HG03039 (cell line): ENCODE measurements around the gene ATP8B2.
"Not testable (repeated sequence)": the region's sequence is repeated elsewhere in the genome, so short reads cannot be mapped to it uniquely, and the experiment has no call there.

ENCODE experiments used
- ATAC-seq: cut with Tn5 transposase; IDR thresholded peaks from one replicate; pipeline ENCODE4 v1.9.1; 2021; ENCODE audit warnings: mild to moderate bottlenecking, moderate library complexity; ENCODE audit not compliant: unreplicated experiment

ATP8B2 gene

GRCh38 chr1:154324669-154325582, at the start of gene ATP8B2:
TSS of gene ATP8B2 (plus strand) at chr1:154325525. CDS start at chr1:154328142, 2,617 bp downstream.
- peak; percentile 40 for ATAC-seq

GRCh38 chr1:154276797-154277196, 48.5 kb upstream of the ATP8B2 start:
- ATAC-seq, result no peak

- not testable (repeated sequence) for ATAC-seq
Measured at GRCh38 chr1:154287591-154287990, 37.7 kb upstream of the ATP8B2 start.

DNA sequence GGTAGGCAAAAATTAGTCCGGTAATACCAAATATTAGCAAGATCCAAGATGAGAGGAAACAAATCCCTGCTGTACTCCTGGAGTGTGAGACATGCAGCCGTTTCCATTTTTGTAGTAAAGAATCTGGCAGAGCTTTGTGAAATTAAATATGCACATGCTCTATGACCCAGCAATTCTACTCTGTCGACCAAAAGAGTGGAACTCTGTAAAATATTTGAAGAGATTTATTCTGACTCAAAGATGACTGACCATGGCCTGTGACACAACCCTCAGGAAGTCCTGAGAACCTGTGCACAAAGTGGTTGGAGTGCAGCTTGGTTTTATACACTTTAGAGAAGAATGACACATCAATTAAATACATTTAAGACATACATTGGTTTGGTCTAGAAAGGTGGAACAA, 36.7 kb upstream of the ATP8B2 start:
- no peak for ATAC-seq

GRCh38 chr1:154290921-154291320, 34.4 kb upstream of the ATP8B2 start:
- no peak for ATAC-seq

DNA sequence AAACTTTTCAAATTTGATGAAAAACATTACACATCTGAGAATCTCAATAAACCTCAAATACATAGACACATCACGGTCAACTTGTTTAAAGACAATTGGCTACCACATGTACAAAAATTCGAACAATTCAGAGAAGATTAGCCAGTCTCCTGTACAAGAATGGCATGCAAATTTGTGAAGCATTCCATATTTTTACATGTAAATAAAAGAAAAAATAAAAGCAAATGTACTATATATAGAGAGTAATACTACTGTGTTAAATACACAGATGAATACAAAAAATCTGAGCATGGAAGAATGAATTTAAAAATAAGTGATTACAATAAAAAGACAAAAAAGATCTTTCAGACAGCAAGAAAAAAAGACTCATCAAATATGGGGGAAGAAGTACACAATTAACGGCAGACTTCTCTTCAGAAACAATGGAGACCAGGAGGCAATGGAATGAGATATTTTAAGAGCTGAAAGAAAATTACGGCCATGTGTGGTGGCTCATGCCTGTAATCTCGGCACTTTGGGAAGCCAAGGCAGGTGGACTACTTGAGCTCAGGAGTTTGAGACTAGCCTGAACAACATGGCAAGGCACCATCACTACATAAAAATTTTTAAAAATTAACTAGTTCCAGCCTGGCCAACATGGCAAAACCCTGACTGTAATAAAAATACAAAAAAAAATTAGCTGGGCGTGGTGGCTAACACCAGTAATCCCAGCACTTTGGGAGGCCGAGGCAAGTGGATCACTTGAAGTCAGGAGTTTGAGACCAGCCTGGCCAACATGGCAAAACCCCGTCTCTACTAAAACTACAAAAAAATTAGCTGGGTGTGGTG, 29.7 kb upstream of the ATP8B2 start:
- no peak for ATAC-seq

DNA sequence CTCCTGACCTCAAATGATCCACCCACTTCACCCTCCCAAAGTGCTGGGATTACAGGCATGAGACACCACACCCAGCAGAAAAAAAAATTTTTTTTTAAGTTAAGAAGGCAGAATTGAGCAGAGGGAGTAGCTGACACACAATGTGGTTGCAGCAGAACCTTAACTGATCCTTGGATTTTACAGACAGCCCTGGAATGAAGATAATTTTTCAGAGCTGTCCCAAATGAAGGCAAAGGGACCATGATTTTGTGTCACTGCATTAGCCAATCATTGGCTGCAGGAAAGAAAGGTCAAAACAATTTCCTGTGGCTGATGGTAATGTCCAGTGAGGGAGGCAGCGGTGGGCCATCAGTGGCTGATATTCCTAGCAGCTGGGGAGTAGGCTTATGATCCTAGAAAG, 23.7 kb upstream of the ATP8B2 start:
- no peak for ATAC-seq

DNA sequence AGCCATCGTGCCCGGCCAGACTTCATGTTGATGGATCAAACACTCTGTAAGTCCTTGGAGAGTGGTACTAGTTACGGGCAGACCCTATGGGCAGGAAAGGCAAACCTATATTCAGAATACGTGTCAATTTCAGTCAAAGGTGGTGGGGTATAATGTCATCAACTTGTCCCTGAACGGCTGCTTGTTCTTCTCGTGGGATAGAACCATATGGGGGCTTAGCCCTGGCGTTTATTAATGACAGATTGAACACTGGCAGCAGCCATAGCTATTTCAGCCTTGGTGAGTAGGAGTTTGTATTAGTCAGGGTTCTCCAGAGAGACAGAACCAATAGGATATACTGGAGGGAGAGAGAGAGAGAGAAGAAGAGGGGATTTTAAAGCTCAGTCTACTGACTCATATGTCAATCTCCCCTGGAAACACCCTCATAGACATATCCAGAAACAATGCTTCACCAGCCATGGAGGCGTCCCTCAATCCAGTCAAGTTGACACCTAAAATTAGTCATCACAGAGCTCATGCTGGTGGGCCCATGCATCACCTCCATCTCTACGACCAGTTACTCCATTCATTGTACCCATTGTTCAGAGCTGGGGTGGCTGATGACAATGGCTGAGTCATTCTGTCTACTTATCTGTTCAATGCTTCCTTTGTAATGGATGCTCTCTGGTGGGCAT, 20.5 kb upstream of the ATP8B2 start:
- ATAC-seq, result no peak

DNA sequence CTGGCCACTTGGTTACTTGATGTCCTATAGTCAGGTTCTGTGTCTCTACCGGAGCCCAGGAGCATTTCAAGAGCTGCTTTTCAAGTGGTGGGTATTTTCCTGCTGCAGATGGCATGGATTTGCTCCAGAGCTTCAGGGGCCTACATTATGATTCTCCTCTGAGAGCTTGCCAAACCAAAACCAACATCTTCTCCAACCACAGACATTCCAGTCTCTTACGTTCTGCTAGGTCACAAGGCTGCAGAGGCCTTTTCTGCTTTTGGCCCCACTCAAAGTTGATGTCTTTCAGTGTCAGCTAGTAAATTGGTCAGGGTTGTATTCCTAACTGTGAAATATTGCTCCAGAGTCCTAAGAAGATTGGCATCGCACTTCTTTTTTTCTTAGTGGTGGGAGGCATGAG, 19.2 kb upstream of the ATP8B2 start:
- ATAC-seq, result no peak

DNA sequence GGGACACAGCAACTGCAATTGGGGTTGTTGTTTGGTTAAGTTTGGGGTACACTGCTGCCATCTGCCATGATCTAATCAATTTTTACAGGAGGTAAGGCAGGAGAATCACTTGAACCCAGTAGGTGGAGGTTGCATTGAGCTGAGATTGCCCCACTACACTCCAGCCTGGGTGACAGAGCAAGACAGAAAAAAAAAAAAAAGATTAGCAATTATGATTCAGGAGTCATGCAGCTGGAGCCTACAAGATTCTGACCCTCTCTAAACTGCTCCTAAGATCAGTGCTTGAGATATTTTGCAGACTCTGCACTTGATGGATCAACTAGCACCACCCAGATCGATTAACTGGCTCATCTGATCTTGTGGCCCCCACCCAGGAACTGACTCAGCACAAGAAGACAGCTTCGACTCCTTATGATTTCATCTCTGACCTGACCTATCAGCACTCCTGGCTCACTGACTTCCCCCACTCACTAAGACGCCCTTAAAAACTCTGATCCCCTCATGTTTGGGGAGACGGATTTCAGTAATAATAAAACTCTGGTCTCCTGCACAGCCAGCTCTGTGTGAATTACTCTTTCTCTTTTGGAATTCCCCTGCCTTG, 17.6 kb upstream of the ATP8B2 start:
- ATAC-seq, result not testable (repeated sequence)

DNA sequence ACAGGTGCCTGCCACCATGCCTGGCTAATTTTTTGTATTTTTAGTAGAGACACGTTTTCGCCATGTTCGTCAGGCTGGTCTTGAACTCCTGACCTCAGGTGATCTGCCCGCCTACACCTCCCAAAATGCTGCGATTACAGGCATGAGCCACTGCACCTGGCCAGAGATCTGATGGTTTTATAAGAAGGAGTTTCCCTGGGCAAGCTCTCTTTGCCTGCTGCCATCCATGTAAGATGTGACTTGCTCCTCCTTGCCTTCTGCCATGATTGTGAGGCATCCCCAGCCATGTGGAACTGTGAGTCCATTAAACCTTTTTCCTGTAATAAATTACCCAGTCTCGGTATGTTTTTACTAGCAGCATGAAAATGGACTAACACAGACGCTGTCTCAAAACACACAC, 16.2 kb upstream of the ATP8B2 start:
- ATAC-seq, result not testable (repeated sequence)

DNA sequence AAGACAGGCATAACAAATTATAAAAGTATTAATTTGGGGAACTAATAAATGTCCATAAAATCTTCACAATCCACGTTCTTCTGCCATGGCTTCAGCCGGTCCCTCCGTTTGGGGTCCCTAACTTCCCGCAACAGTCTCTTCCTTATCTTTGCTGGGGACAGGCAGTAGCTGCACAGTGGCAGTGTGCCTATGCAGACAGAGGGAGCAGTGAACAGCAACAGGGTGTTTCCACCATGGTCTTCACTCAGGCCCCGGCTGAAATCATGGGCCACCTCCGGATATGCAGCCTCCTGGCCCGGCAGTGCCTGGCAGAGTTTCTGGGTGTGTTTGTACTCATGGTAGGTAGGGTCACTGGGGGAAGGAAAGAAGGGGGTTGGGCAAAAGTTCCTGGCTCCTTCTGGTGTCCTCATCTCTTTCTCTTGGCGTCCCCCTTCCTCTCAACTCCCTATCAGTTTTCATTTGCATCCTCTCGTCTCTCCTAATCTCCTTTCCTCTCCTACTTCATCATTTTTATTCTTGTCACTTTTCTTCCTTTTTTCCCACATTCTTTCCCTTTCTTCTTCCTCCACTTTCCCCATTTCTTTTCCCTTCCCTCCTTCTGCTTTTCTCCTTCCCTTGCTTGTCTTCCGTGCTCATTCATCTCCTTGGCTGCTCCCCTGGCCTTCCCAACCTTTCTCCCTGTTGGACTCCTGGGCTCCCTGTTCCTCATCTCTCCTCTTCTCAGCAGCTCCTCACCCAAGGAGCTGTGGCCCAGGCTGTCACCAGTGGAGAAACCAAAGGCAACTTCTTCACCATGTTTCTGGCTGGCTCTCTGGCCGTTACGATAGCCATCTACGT, 12.9 kb upstream of the ATP8B2 start:
- ATAC-seq, result not testable (repeated sequence)

- ATAC-seq, result no peak
Measured at GRCh38 chr1:154313066-154313356, 12.3 kb upstream of the ATP8B2 start.

GRCh38 chr1:154314226-154314625, 11.1 kb upstream of the ATP8B2 start:
- ATAC-seq, result not testable (repeated sequence)

GRCh38 chr1:154316704-154317103, 8.6 kb upstream of the ATP8B2 start:
- no peak for ATAC-seq

- ATAC-seq, result no peak
Measured at GRCh38 chr1:154318386-154318785, 6.9 kb upstream of the ATP8B2 start.

- no peak for ATAC-seq
Measured at GRCh38 chr1:154320882-154321608, 4.3 kb upstream of the ATP8B2 start, which contains the start of gene AQP10. TSS of gene AQP10 (plus strand) at chr1:154321093. CDS start at chr1:154321156, 63 bp downstream.

DNA sequence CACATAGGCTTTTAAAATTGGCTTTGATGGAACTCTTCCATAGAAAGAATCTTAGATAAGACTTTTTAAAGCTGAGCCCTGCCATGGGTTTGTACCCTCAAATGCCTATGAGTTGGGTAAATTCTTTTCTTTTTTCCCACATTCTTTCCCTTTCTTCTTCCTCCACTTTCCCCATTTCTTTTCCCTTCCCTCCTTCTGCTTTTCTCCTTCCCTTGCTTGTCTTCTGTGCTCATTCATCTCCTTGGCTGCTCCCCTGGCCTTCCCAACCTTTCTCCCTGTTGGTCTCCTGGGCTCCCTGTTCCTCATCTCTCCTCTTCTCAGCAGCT, 3.8 kb upstream of the ATP8B2 start:
- ATAC-seq, result not testable (repeated sequence)

- no peak for ATAC-seq
Measured at GRCh38 chr1:154323493-154323892, 1.8 kb upstream of the ATP8B2 start.
